Mesothelial cell of epicardium (in vitro differentiated cells): ENCODE measurements around the gene NME8. TPM values are rescaled to one million over a fixed set of nuclear protein-coding genes. Genes with fewer than 3 reads are reported as not detected.
"Not testable (repeated sequence)": the region's sequence is repeated elsewhere in the genome, so short reads cannot be mapped to it uniquely, and the experiment has no call there.

Experiments used
- DNase-seq, 2 experiments: peaks; one replicate each; pipeline ENCODE4 v3.0.0; 2021; ENCODE audit warnings: low spot score in 2 of 2; ENCODE audit not compliant: unreplicated experiment in 2 of 2
- H3K27ac Mint-ChIP-seq: 2 replicates; pipeline ENCODE4 v1.8.0; 2021; ENCODE audit warnings: mixed read lengths
- H3K27me3 Mint-ChIP-seq: 2 replicates; pipeline ENCODE4 v1.8.0; 2021; ENCODE audit warnings: low read depth, mixed read lengths
- H3K36me3 Mint-ChIP-seq: 2 replicates; pipeline ENCODE4 v1.8.0; 2021; ENCODE audit warnings: mixed read lengths
- H3K4me1 Mint-ChIP-seq: 2 replicates; pipeline ENCODE4 v1.8.0; 2021; ENCODE audit warnings: mixed read lengths
- H3K4me3 Mint-ChIP-seq: 2 replicates; pipeline ENCODE4 v1.8.0; 2021; ENCODE audit warnings: mild to moderate bottlenecking, moderate library complexity, mixed read lengths
- H3K9me3 Mint-ChIP-seq: 2 replicates; pipeline ENCODE4 v1.8.0; 2021; ENCODE audit warnings: mixed read lengths
- CTCF ChIP-seq: fragments of 200-600 bp; sonication (generic); IDR thresholded peaks from one replicate; pipeline ENCODE4 v1.5.0; 2021; ENCODE audit warnings: antibody characterized with exemption; ENCODE audit not compliant: unreplicated experiment
- total RNA-seq: library from RNA; stranded (reverse); gene quantifications from 3 replicates; pipeline ENCODE4 v1.2.1, GENCODE V29; 2021

NME8 gene
- total RNA-seq, result 0.86 to 1.2 TPM (median 1.1 TPM) in 3 replicates

DNA sequence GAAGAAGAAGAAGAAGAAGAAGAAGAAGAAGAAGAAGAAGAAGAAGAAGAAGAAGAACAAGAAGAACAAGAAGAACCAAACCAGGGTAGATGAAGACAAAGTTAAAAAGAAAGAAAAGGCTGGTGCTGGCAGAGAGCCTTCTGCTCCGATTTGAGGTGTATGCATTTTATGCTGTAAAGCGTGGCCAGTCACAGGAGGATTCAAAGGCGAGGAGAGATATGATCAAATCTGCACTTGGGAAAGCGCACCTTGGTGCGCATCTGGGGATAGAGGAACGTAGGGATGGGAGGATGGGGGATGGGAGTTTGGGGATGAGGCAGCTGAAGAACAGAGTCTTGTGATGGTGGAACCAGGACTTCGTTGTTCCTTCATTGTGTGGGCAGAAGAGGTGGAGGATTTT is at the start of gene NME8:
NME8 (plus strand) TSS at position 301 of the 400 bp plus-strand sequence. CDS start 1,670 bp downstream, outside the sequence.
- Mint-ChIP-seq H3K4me3 (no peak within 1 kb of the TSS), H3K9me3 (peaks cover 13% of the 10 kb centered on the region), H3K36me3 (peaks cover 1% of the 10 kb centered on the region), H3K27me3 (peaks cover 21% of the 10 kb centered on the region), H3K27ac (no peak within 1 kb of the TSS), H3K4me1 (no peaks in the 10 kb centered on the region)
- DNase-seq, result no peak
- no peak for TF ChIP-seq CTCF

DNA sequence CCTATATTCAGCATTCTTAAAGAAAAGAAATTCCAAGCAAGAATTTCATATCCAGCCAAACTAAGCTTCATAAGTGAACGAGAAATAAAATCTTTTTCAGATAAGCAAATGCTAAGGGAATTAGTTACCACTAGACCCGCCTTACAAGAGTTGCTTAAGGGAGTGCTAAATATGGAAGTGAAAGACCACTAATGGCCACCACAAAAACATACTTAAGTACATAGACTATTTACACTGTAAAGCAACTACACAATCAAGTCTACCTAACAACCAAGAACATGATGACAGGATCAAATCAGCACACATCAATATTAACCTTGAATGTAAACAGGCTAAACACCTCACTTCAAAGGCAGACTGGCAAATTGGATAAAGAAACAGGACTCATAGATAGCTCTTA is 42.2 kb upstream of the NME8 start:
- no peak overlapping the region for H3K4me3 Mint-ChIP-seq

GRCh38 chr7:37812161-37812580 is 36.2 kb upstream of the NME8 start:
- not testable (repeated sequence) for DNase-seq, H3K36me3 Mint-ChIP-seq, H3K9me3 Mint-ChIP-seq, H3K27ac Mint-ChIP-seq, H3K4me3 Mint-ChIP-seq, H3K4me1 Mint-ChIP-seq, H3K27me3 Mint-ChIP-seq

More for the DNA sequence above, 42.2 kb upstream of the NME8 start:
- H3K36me3 Mint-ChIP-seq, result no peaks in the 10 kb centered on the region
- H3K9me3 Mint-ChIP-seq, result peaks cover 22% of the 10 kb centered on the region
- peaks cover 7% of the 10 kb centered on the region for H3K27me3 Mint-ChIP-seq
- no peak for TF ChIP-seq CTCF
- no peak for DNase-seq
- H3K4me1 Mint-ChIP-seq, result no peaks in the 10 kb centered on the region
- no peak overlapping the region for H3K27ac Mint-ChIP-seq

GRCh38 chr7:37815671-37816371 is 32.6 kb upstream of the NME8 start:
- Mint-ChIP-seq H3K36me3 (peaks cover 2% of the 10 kb centered on the region), H3K27me3 (peaks cover 3% of the 10 kb centered on the region), H3K27ac (no peak overlapping the region), H3K9me3 (peaks cover 7% of the 10 kb centered on the region), H3K4me1 (no peaks in the 10 kb centered on the region), H3K4me3 (no peak overlapping the region)
- TF ChIP-seq CTCF, result no peak
- no peak for DNase-seq

- H3K4me1 Mint-ChIP-seq, result no peaks in the 10 kb centered on the region
- H3K27ac Mint-ChIP-seq, result no peak overlapping the region
- no peak for TF ChIP-seq CTCF
- DNase-seq, result no peak
- no peaks in the 10 kb centered on the region for H3K27me3 Mint-ChIP-seq
- H3K4me3 Mint-ChIP-seq, result no peak overlapping the region
- H3K9me3 Mint-ChIP-seq, result peaks cover 11% of the 10 kb centered on the region
- H3K36me3 Mint-ChIP-seq, result peaks cover 2% of the 10 kb centered on the region
Observed at GRCh38 chr7:37816922-37817590, 31.3 kb upstream of the NME8 start.

DNA sequence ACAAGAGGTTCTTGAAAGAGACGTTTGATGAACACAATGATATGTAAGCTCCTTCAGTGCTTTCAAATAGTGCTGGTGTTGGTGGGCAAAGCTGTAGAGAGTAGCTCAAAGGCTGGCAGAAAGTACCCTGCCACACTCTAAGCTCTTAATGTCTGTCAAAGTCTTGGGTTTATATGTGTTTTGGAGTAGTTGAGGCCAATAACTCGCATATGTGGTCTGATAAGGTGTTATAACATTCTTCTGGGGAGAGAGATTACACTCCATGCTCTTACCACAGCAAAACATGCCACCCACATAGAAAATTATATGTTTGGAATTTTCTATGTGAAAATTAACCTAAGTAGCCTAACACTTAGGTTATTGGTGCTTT is 30.8 kb upstream of the NME8 start:
- H3K4me3 Mint-ChIP-seq, result no peak overlapping the region
- H3K4me1 Mint-ChIP-seq, result no peaks in the 10 kb centered on the region
- no peak for DNase-seq
- peaks cover 2% of the 10 kb centered on the region for H3K36me3 Mint-ChIP-seq
- TF ChIP-seq CTCF, result no peak
- H3K27ac Mint-ChIP-seq, result no peak overlapping the region
- no peaks in the 10 kb centered on the region for H3K27me3 Mint-ChIP-seq
- peaks cover 16% of the 10 kb centered on the region for H3K9me3 Mint-ChIP-seq
